ENCODE results near the gene CDK10.
A peak's percentile ranks its signal among the peaks of the same experiment; 100 is the strongest.

The CDK10 gene

GRCh38 chr16:89686520-89687091 lies at the start of gene CDK10:
CDK10 (plus strand) TSS chr16:89686689; CDS start chr16:89686711, 22 bp downstream.
- Mint-ChIP-seq H3K27me3 (no peaks in the 10 kb centered on the region), H3K9me3 (no peaks in the 10 kb centered on the region), H3K4me1 (ENCODE audit: low read depth) (peaks cover 19% of the 10 kb centered on the region), H3K36me3 (ENCODE audit: low read depth) (peaks cover 55% of the 10 kb centered on the region), H3K27ac (peak within 1 kb of the TSS; percentile 96), H3K4me3 (peak within 1 kb of the TSS; percentile 89)
- DNase-seq, result peak; percentile 97

- no peaks in the 10 kb centered on the region for H3K9me3 Mint-ChIP-seq
- no peak for DNase-seq
- peaks cover 11% of the 10 kb centered on the region for H3K4me1 Mint-ChIP-seq (ENCODE audit: low read depth)
- H3K27ac Mint-ChIP-seq, result no peak overlapping the region
- no peaks in the 10 kb centered on the region for H3K27me3 Mint-ChIP-seq
- H3K4me3 Mint-ChIP-seq, result no peak overlapping the region
- H3K36me3 Mint-ChIP-seq (ENCODE audit: low read depth), result no peaks in the 10 kb centered on the region
Measured at GRCh38 chr16:89637379-89637778, 49.1 kb upstream of the CDK10 start.

GRCh38 chr16:89638455-89638854 lies 48.0 kb upstream of the CDK10 start:
- Mint-ChIP-seq H3K9me3 (no peaks in the 10 kb centered on the region), H3K27me3 (no peaks in the 10 kb centered on the region), H3K27ac (no peak overlapping the region), H3K4me3 (no peak overlapping the region), H3K36me3 (ENCODE audit: low read depth) (no peaks in the 10 kb centered on the region), H3K4me1 (ENCODE audit: low read depth) (peaks cover 11% of the 10 kb centered on the region)
- DNase-seq, result no peak

GRCh38 chr16:89639385-89639784 lies 47.1 kb upstream of the CDK10 start:
- Mint-ChIP-seq H3K9me3 (no peaks in the 10 kb centered on the region), H3K27ac (peak overlapping the region; percentile 26), H3K4me1 (ENCODE audit: low read depth) (peaks cover 11% of the 10 kb centered on the region), H3K36me3 (ENCODE audit: low read depth) (peaks cover under 1% of the 10 kb centered on the region), H3K4me3 (no peak overlapping the region), H3K27me3 (no peaks in the 10 kb centered on the region)
- no peak for DNase-seq

GRCh38 chr16:89641458-89642119 lies 44.9 kb upstream of the CDK10 start:
- H3K27ac Mint-ChIP-seq, result no peak overlapping the region
- H3K4me3 Mint-ChIP-seq, result no peak overlapping the region
- no peak for DNase-seq
- peaks cover 21% of the 10 kb centered on the region for H3K36me3 Mint-ChIP-seq (ENCODE audit: low read depth)
- no peaks in the 10 kb centered on the region for H3K9me3 Mint-ChIP-seq
- H3K27me3 Mint-ChIP-seq, result no peaks in the 10 kb centered on the region
- peaks cover 11% of the 10 kb centered on the region for H3K4me1 Mint-ChIP-seq (ENCODE audit: low read depth)

- H3K4me3 Mint-ChIP-seq, result no peak overlapping the region
- H3K36me3 Mint-ChIP-seq (ENCODE audit: low read depth), result peaks cover 27% of the 10 kb centered on the region
- H3K9me3 Mint-ChIP-seq, result no peaks in the 10 kb centered on the region
- no peaks in the 10 kb centered on the region for H3K27me3 Mint-ChIP-seq
- no peak overlapping the region for H3K27ac Mint-ChIP-seq
- peaks cover 11% of the 10 kb centered on the region for H3K4me1 Mint-ChIP-seq (ENCODE audit: low read depth)
- no peak for DNase-seq
Measured at GRCh38 chr16:89642574-89642973, 43.9 kb upstream of the CDK10 start.

GRCh38 chr16:89643769-89644300 lies 42.7 kb upstream of the CDK10 start:
- DNase-seq, result no peak
- Mint-ChIP-seq H3K4me3 (no peak overlapping the region), H3K27me3 (no peaks in the 10 kb centered on the region), H3K4me1 (ENCODE audit: low read depth) (peaks cover 11% of the 10 kb centered on the region), H3K27ac (no peak overlapping the region), H3K9me3 (no peaks in the 10 kb centered on the region), H3K36me3 (ENCODE audit: low read depth) (peaks cover 32% of the 10 kb centered on the region)

GRCh38 chr16:89645122-89645521 lies 41.4 kb upstream of the CDK10 start:
- Mint-ChIP-seq H3K27me3 (no peaks in the 10 kb centered on the region), H3K36me3 (ENCODE audit: low read depth) (peaks cover 41% of the 10 kb centered on the region), H3K27ac (no peak overlapping the region), H3K9me3 (no peaks in the 10 kb centered on the region), H3K4me3 (no peak overlapping the region), H3K4me1 (ENCODE audit: low read depth) (peaks cover 11% of the 10 kb centered on the region)
- no peak for DNase-seq

GRCh38 chr16:89646270-89646669 lies 40.2 kb upstream of the CDK10 start:
- Mint-ChIP-seq H3K27ac (no peak overlapping the region), H3K4me1 (ENCODE audit: low read depth) (peaks cover 2% of the 10 kb centered on the region), H3K27me3 (no peaks in the 10 kb centered on the region), H3K9me3 (no peaks in the 10 kb centered on the region), H3K4me3 (no peak overlapping the region), H3K36me3 (ENCODE audit: low read depth) (peaks cover 53% of the 10 kb centered on the region)
- no peak for DNase-seq

- no peaks in the 10 kb centered on the region for H3K9me3 Mint-ChIP-seq
Measured at GRCh38 chr16:89646906-89647305, 39.6 kb upstream of the CDK10 start.

GRCh38 chr16:89651584-89651983 lies 34.9 kb upstream of the CDK10 start:
- Mint-ChIP-seq H3K27me3 (no peaks in the 10 kb centered on the region), H3K4me3 (no peak overlapping the region), H3K27ac (no peak overlapping the region), H3K4me1 (ENCODE audit: low read depth) (peaks cover 24% of the 10 kb centered on the region), H3K36me3 (ENCODE audit: low read depth) (peaks cover 60% of the 10 kb centered on the region), H3K9me3 (no peaks in the 10 kb centered on the region)
- no peak for DNase-seq

More at GRCh38 chr16:89646906-89647305, 39.6 kb upstream of the CDK10 start:
- no peaks in the 10 kb centered on the region for H3K27me3 Mint-ChIP-seq
- H3K4me1 Mint-ChIP-seq (ENCODE audit: low read depth), result no peaks in the 10 kb centered on the region
- H3K27ac Mint-ChIP-seq, result no peak overlapping the region
- peaks cover 56% of the 10 kb centered on the region for H3K36me3 Mint-ChIP-seq (ENCODE audit: low read depth)
- no peak overlapping the region for H3K4me3 Mint-ChIP-seq
- no peak for DNase-seq

- no peak overlapping the region for H3K4me3 Mint-ChIP-seq
- peak overlapping the region; percentile 69 for H3K27ac Mint-ChIP-seq
Measured at GRCh38 chr16:89653656-89654295, 32.7 kb upstream of the CDK10 start.

GRCh38 chr16:89655062-89655643 lies 31.3 kb upstream of the CDK10 start:
- Mint-ChIP-seq H3K4me1 (ENCODE audit: low read depth) (peaks cover 38% of the 10 kb centered on the region), H3K9me3 (no peaks in the 10 kb centered on the region), H3K27me3 (no peaks in the 10 kb centered on the region), H3K4me3 (peak overlapping the region; percentile 91), H3K36me3 (ENCODE audit: low read depth) (peaks cover 59% of the 10 kb centered on the region), H3K27ac (peak overlapping the region; percentile 90)
- no peak for DNase-seq

More at GRCh38 chr16:89653656-89654295, 32.7 kb upstream of the CDK10 start:
- peaks cover 60% of the 10 kb centered on the region for H3K36me3 Mint-ChIP-seq (ENCODE audit: low read depth)
- H3K4me1 Mint-ChIP-seq (ENCODE audit: low read depth), result peaks cover 30% of the 10 kb centered on the region
- H3K9me3 Mint-ChIP-seq, result no peaks in the 10 kb centered on the region
- no peak for DNase-seq
- H3K27me3 Mint-ChIP-seq, result no peaks in the 10 kb centered on the region

GRCh38 chr16:89656435-89657121 lies 29.9 kb upstream of the CDK10 start:
- Mint-ChIP-seq H3K36me3 (ENCODE audit: low read depth) (peaks cover 59% of the 10 kb centered on the region), H3K4me3 (peak overlapping the region; percentile 91)

More at GRCh38 chr16:89656435-89657121, 29.9 kb upstream of the CDK10 start:
- DNase-seq, result no peak
- H3K27me3 Mint-ChIP-seq, result no peaks in the 10 kb centered on the region
- H3K27ac Mint-ChIP-seq, result peak overlapping the region; percentile 90
- H3K9me3 Mint-ChIP-seq, result no peaks in the 10 kb centered on the region
- H3K4me1 Mint-ChIP-seq (ENCODE audit: low read depth), result peaks cover 41% of the 10 kb centered on the region

All from activated T-cell treated with anti-CD3 and anti-CD28 coated beads, Interleukin-2, amount 50 U/mL, for 24 hours (primary cell).